GM12891 (cell line): ENCODE measurements around the gene GRHL1.

Experiments used
- DNase-seq: peaks from one replicate; pipeline ENCODE4 v3.0.0; 2011; ENCODE audit warnings: low spot score; ENCODE audit not compliant: insufficient read length
- FAIRE-seq: peaks from 2 replicates; lab custom pipeline; 2011; peaks lifted over from hg19 to GRCh38; lab: Jason Lieb, UNC
- PAX5 ChIP-seq: IDR thresholded peaks from 2 replicates; pipeline ENCODE4 v1.6.1; 2011; ENCODE audit warnings: low read length, moderate library complexity, mild to moderate bottlenecking; ENCODE audit not compliant: insufficient read depth, severe bottlenecking
- POLR2A ChIP-seq: IDR thresholded peaks from 2 replicates; pipeline ENCODE4 v1.6.1; 2011; ENCODE audit warnings: low read depth, low read length, control low read depth
- POLR2AphosphoS5 ChIP-seq: IDR thresholded peaks from 2 replicates; pipeline ENCODE4 v1.6.1; 2011; ENCODE audit warnings: low read depth, low read length, control low read depth
- POU2F2 ChIP-seq: IDR thresholded peaks from 2 replicates; pipeline ENCODE4 v1.6.1; 2011; ENCODE audit warnings: low read depth, mild to moderate bottlenecking, control low read depth, low read length, moderate library complexity
- SPI1 ChIP-seq: IDR thresholded peaks from 2 replicates; pipeline ENCODE4 v1.6.1; 2011; ENCODE audit warnings: low read depth, low read length, control low read depth
- TAF1 ChIP-seq: IDR thresholded peaks from 2 replicates; pipeline ENCODE4 v1.6.1; 2011; ENCODE audit warnings: low read depth, low read length, control low read depth

GRHL1 gene

DNA sequence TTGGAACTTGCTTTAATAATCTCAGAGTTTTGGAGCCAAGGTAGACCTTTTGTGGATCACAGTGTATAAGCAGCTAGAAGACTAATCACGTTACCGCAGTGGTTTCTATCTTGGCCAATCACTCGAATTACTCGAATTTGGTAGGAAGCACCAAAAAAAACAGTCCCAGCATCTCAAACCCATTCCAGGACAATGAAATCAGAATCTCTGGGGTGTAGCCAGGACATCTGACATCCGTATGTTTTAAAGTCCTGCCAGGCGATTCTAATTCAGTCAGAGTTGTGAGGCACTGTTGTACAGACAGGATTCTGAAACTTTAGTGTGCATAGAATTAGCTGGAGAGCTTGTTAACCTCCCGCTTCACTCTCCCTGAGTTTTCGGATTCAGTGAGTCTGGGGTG is 30.8 kb downstream of the GRHL1 start:
- FAIRE-seq (no peak), DNase-seq (no peak)
- no peak for TF ChIP-seq POU2F2
- TF ChIP-seq POLR2A: no peak
- no peak for TF ChIP-seq POLR2AphosphoS5
- TF ChIP-seq PAX5: no peak
- no peak for TF ChIP-seq TAF1
- TF ChIP-seq SPI1: no peak

DNA sequence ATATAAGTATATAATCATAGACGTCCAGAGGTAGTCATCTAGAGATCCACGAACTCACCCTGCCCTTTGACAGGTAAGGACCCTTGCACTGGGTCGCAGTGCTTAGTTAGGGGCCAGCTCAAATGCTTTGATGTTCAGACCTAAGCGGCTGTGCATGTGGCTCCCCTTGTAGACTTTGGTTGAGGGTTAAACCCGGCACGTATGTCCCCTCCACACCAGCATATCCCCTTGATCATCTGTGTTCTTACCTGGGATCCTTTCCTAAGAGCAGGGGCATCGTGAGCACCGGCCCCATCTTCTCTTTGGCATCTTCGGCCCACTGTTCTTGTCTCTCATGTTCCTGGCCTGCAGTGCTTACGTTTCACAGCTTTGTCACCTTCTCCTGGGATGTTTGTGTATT is 31.4 kb downstream of the GRHL1 start:
- no peak for DNase-seq
- TF ChIP-seq POLR2A: no peak
- TF ChIP-seq POU2F2: no peak
- TF ChIP-seq SPI1: no peak
- no peak for TF ChIP-seq POLR2AphosphoS5
- TF ChIP-seq PAX5: no peak
- no peak for TF ChIP-seq TAF1

DNA sequence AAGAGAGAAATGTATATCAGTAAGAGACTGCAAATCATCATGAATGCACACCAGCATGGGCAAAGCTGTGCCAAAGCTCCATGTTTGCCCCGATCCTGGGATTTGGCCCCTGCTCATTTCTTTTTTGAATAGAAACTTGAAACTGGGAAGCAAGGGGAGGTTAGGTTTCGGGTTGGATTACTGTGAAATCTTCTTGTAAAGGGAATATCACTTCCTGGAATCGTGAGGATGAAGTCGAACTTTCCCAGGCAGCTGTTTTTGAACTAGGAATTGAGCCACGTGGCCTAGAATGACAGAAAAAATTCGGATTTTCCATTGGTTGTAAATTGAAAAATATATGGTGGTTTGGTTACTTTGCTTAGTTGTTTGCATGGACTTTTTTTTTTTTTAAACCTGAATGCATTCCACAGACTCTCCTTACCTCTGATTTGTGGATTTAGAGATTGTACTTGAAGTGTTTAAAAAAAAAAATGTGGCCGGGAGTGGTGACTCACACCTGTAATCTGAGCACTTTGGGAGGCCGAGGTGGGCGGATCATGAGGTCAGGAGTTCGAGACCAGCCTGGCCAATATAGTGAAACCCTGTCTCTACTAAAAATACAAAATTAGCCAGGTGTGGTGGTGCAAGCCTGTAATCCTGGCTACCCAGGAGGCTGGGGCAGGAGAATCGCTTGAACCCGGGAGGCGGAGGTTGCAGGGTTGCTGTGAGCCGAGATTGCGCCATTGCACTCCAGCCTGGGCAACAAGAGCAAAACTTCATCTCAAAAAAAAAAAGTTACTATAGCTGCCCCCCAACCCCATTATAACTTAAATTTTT is 32.1 kb downstream of the GRHL1 start:
- DNase-seq: no peak
- TF ChIP-seq POLR2A (no peak), POU2F2 (no peak)
- FAIRE-seq: no peak

More for the DNA sequence above, 31.4 kb downstream of the GRHL1 start:
- FAIRE-seq: no peak

DNA sequence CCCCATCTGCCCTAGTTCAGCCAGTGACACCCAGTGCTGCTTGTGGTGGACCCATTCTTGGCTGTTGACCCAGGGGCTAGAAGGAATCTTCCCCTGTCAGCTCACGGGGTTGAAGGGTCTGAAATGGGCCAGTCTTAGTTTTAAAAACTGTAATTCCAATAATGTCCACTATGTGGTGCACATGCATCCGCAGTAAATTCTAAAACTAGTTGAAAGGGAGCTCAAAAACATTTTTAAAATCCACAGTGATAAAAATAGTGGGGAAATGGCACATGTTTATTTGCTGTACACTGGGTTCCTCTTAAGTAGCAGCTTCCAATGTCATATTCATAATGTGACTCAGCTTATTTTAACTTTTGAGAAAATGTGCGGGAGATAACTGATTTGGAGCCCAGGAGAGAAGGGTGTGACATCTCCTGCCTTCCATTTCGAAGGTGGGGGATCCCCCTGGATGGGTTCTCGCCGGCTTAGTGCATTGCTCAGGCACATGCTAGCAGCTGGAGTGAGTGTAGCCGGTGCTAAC is 32.8 kb downstream of the GRHL1 start:
- TF ChIP-seq TAF1: no peak
- TF ChIP-seq SPI1: no peak
- no peak for TF ChIP-seq POU2F2
- no peak for TF ChIP-seq PAX5
- TF ChIP-seq POLR2AphosphoS5: no peak
- FAIRE-seq: peak; percentile 35
- peak; percentile 42 for DNase-seq

GRCh38 chr2:9984871-9985480 is 33.5 kb downstream of the GRHL1 start:
- DNase-seq (no peak), FAIRE-seq (no peak)
- TF ChIP-seq POLR2AphosphoS5 (no peak), PAX5 (no peak), SPI1 (no peak), POU2F2 (no peak), POLR2A (no peak), TAF1 (no peak)

- FAIRE-seq: no peak
- TF ChIP-seq PAX5: no peak
- TF ChIP-seq TAF1: no peak
- TF ChIP-seq POLR2A: no peak
- TF ChIP-seq POU2F2: no peak
- no peak for TF ChIP-seq SPI1
- TF ChIP-seq POLR2AphosphoS5: no peak
- DNase-seq: no peak
These were observed 34.2 kb downstream of the GRHL1 start for GRCh38 chr2:9985531-9986328.

DNA sequence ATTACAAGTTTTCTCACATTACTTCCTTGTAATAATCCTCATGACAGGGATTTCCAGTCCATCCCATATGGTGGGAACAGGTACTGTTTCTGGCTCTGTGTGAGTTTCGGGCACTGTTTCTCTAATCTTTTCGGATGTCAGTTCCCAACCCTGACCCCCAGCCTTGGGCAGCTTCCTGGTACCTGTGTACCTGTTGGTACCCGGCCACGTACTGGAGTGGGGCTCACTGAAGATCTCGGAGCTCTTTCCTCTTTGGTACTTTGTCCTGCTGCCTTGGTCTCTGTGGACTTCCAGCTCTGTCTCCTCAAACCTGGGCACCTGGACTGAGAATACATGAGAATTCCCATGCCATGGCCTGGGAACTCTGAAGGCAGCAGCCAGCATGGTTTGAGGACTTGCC is 36.8 kb downstream of the GRHL1 start:
- no peak for TF ChIP-seq TAF1
- no peak for TF ChIP-seq PAX5
- TF ChIP-seq POLR2AphosphoS5: no peak
- TF ChIP-seq POLR2A: no peak
- no peak for TF ChIP-seq SPI1
- no peak for TF ChIP-seq POU2F2
- DNase-seq: no peak
- FAIRE-seq: no peak

DNA sequence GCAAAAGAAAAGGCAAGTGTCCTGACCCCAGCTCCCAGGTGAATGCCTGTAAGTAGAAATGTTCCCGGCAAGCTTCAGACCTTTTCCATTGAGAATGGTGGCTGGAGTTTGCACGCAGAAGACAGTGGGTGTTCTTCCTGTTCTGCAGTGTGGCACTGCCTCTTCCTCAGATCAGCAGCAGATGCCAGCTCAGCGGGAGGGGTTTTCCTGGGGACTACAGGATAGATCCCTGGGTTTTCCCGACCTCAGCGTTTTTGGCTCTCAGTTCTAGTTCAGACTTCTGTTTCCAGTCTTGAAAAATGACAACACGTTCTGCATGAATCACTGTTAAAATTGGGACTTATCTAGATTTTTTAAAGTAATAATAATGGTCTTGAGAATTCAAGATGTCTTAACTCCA is 39.2 kb downstream of the GRHL1 start:
- FAIRE-seq: no peak

GRCh38 chr2:9991221-9991620 is 39.7 kb downstream of the GRHL1 start:
- TF ChIP-seq POU2F2: no peak
- TF ChIP-seq POLR2AphosphoS5: no peak
- TF ChIP-seq POLR2A: no peak
- FAIRE-seq (no peak), DNase-seq (no peak)

More for the DNA sequence above, 39.2 kb downstream of the GRHL1 start:
- TF ChIP-seq SPI1 (no peak), POU2F2 (no peak), PAX5 (no peak), POLR2AphosphoS5 (no peak), TAF1 (no peak), POLR2A (no peak)
- DNase-seq: no peak
